HG02588 (cell line): ENCODE measurements around the gene NAP1L4.

ENCODE experiments used
- ATAC-seq: cut with Tn5 transposase; IDR thresholded peaks from one replicate; pipeline ENCODE4 v1.9.1; 2021; ENCODE audit warnings: mild to moderate bottlenecking, moderate library complexity; ENCODE audit not compliant: unreplicated experiment

The NAP1L4 gene

GRCh38 chr11:3011891-3012885 is 20.1 kb upstream of the NAP1L4 start:
- ATAC-seq, result no peak

DNA sequence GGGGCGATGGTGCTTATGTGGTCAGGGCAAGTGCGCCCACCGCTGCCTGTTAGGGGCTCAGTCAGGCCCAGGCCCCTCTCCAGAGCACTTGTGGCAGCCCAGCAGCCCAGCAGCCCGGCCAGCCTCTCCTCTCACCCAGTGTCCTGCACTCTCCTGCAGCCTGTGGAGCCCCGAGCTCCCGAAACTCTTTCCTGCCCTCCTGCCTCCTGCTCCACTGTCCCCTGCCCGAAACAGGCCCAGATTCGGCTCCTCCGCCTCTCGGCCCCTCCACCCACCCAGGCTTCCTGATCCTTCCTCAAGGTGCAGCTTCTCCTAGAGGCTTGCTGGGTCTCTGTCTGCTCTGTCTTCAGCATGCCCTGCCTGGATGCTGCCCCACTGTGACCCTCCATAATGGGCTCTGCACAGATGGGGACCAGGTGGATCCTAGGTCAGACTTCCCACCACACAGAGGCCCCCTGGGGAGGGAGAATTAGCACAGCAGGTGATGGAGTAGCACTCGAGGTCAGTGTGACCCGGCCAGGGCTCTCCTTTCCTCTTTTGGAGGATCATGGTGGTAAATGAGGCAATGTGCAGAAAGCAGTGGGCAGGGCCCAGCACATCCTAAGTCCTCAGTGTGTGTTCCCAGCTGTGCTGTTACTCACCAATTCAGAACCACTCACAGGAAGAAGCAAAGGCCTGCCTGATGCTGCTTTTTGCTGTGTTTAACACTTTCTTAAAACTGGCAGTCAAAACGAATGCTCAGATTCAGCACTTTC is 18.6 kb upstream of the NAP1L4 start:
- no peak for ATAC-seq

GRCh38 chr11:3010004-3010403 is 17.9 kb upstream of the NAP1L4 start:
- no peak for ATAC-seq

GRCh38 chr11:3009481-3009880 is 17.4 kb upstream of the NAP1L4 start:
- ATAC-seq, result no peak

- no peak for ATAC-seq
Measured at GRCh38 chr11:3008746-3009336, 16.7 kb upstream of the NAP1L4 start.

GRCh38 chr11:3007404-3008010 is 15.4 kb upstream of the NAP1L4 start:
- ATAC-seq, result no peak

- no peak for ATAC-seq
Measured at GRCh38 chr11:3006505-3007260, 14.6 kb upstream of the NAP1L4 start.

- ATAC-seq, result no peak
Measured at GRCh38 chr11:3004481-3004880, 12.4 kb upstream of the NAP1L4 start.

DNA sequence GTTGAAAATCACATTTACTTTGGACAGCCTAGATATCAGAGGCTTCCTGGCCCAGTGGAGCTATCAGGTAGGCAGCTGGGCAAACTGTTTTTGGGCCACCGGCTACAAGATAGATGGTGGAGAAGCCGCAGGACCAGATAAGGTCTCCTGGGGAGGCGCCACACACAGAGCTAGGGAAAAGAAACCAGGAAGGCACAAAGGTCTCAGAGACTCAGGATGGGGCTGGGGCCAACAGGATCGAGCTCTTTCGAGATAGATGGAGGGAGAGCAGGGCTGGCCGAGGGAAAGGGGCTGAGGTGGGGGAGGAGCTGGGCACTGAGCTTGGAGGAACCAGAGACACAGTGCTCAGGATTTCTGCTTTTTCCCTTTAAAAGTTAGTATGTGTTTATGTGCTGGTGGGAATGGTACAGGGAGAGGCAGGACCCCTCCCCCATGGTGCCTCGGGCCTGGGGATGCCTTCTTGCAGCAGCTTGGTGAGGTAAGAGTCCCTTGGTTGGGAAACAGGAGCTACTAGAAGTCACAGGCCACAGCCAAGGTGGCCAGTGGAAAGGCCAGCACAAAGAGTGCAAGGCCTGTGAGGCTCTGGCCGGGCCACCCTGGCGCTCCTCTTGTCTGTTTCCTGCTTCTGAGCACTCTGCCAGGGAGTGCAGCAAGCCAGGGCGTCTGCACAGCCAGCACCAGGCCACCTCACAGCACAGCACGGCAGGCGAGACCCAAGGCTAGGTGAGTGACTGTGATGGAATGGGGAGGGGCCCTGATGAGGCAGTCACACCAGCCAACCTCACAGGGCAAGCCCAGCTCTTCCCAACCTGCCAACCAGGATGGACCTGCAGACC is 11.5 kb upstream of the NAP1L4 start:
- ATAC-seq, result no peak

DNA sequence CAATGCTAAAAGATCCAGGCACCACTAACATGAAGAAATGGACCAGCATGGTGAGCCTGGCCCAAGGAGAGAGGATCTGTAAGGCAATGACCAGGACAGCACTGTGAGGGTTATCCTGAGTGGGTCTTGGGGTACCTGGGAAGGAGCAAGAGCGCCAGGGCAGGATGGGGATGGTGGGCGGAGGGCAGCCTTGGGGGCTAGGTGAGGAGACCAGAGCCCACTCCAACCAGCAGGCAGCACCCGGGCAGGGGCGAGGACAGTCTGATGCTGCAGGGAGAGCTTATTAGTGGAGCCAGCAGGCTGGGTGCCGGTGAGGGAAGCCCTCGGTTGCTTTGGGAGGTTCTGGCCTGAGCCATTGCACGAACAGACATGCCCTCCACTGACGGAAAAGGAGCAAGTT is 10.7 kb upstream of the NAP1L4 start:
- no peak for ATAC-seq

GRCh38 chr11:3002351-3002861 is 10.3 kb upstream of the NAP1L4 start:
- ATAC-seq, result no peak

- ATAC-seq, result no peak
Measured at GRCh38 chr11:3001496-3001895, 9.4 kb upstream of the NAP1L4 start.

DNA sequence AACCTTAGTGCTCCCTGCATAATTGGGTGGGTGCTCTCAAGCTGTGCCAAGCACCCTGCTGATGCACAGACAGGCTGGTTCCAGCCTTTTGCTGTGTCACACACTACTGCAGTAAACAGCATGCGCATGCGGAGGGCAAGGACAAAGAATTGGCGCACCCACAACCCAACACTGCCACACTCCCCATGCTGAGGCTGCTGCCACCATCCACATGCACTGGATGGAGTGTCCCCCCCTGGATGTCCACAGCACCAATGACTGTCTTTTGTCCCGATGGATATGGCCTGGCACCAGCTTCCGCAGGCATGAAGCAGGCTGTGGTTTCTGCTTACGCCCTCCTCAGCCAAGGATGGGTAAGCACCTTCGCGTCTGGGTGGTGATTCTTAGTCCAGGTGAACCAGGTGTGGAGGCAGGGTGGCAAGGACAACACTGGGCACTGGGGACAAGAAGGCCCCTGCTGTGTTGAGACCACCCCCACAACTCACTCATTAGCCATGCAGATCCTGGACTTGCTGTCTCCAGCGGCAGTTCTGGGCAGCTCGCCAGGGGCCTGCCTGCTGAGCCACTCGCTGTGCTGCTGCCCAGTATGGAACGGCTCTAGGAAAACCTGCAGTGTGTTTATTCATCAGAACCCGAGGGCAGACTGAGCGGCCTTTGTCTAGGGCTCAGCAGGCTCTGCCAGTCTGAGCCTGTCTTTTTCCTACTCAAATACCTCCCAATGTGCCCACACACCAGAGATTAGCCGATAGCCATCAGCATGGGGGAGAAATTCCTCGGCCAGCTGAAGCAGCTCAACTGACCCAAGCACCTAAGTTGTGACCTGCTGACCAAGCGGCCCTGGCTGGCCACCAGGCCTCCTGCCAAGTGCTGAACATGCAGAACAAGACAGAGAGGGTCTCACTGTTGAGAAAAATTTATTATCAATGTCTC is 8.2 kb upstream of the NAP1L4 start:
- no peak for ATAC-seq

- ATAC-seq, result no peak
Measured at GRCh38 chr11:2999464-2999998, 7.4 kb upstream of the NAP1L4 start.

GRCh38 chr11:2998073-2998850 is 6.1 kb upstream of the NAP1L4 start:
- ATAC-seq, result no peak

GRCh38 chr11:2997406-2997805 is 5.3 kb upstream of the NAP1L4 start:
- no peak for ATAC-seq

GRCh38 chr11:2996976-2997375 is 4.8 kb upstream of the NAP1L4 start:
- ATAC-seq, result no peak
